ENCODE results near the gene SIPA1L3.

The SIPA1L3 gene

GRCh38 chr19:38071647-38072046 is 164.6 kb downstream of the SIPA1L3 start:
- no peak for FAIRE-seq

- no peak for FAIRE-seq
Measured at GRCh38 chr19:38072776-38073750, 166.1 kb downstream of the SIPA1L3 start.

GRCh38 chr19:38073841-38074685 is 167.1 kb downstream of the SIPA1L3 start:
- FAIRE-seq: no peak

- FAIRE-seq: no peak
Measured at GRCh38 chr19:38076337-38076736, 169.3 kb downstream of the SIPA1L3 start.

GRCh38 chr19:38078302-38078930 is 171.4 kb downstream of the SIPA1L3 start:
- FAIRE-seq: no peak

- FAIRE-seq: no peak
Measured at GRCh38 chr19:38079926-38080380, 172.9 kb downstream of the SIPA1L3 start.

GRCh38 chr19:38081547-38082255 is 174.7 kb downstream of the SIPA1L3 start:
- no peak for FAIRE-seq

GRCh38 chr19:38082256-38083118 is 175.5 kb downstream of the SIPA1L3 start:
- no peak for FAIRE-seq

- no peak for FAIRE-seq
Measured at GRCh38 chr19:38084196-38084595, 177.2 kb downstream of the SIPA1L3 start.

- no peak for FAIRE-seq
Measured at GRCh38 chr19:38089440-38089839, 182.4 kb downstream of the SIPA1L3 start.

GRCh38 chr19:38093154-38093553 is 186.1 kb downstream of the SIPA1L3 start:
- FAIRE-seq: no peak

- FAIRE-seq: no peak
Measured at GRCh38 chr19:38093587-38093986, 186.6 kb downstream of the SIPA1L3 start.

- no peak for FAIRE-seq
Measured at GRCh38 chr19:38095411-38096308, 188.7 kb downstream of the SIPA1L3 start.

- no peak for FAIRE-seq
Measured at GRCh38 chr19:38099966-38100365, 193.0 kb downstream of the SIPA1L3 start.

GRCh38 chr19:38100589-38100988 is 193.6 kb downstream of the SIPA1L3 start:
- FAIRE-seq: no peak

GRCh38 chr19:38101723-38102122 is 194.7 kb downstream of the SIPA1L3 start:
- no peak for FAIRE-seq

- FAIRE-seq: no peak
Measured at GRCh38 chr19:38105574-38105973, 198.6 kb downstream of the SIPA1L3 start.

- FAIRE-seq: no peak
Measured at GRCh38 chr19:38107129-38107528, 200.1 kb downstream of the SIPA1L3 start.

- FAIRE-seq: no peak
Measured at GRCh38 chr19:38111898-38112297, 204.9 kb downstream of the SIPA1L3 start.

- no peak for FAIRE-seq
Measured at GRCh38 chr19:38114651-38115050, 207.6 kb downstream of the SIPA1L3 start.
